K562 (cell line): Measurements from ENCODE around the gene NRIP2. TPM values are rescaled to one million over a fixed set of nuclear protein-coding genes. Genes with fewer than 3 reads are reported as not detected.

Source experiments
- ATAC-seq: fragments of 200-7000 bp; cut with Tn5 transposase; 3 replicates; pipeline ENCODE4 v1.9.1; 2020; ENCODE audit warnings: moderate library complexity
- BruUV-seq: library from RNA; stranded (reverse); fragments of 400-500 nt; replicated peaks from 2 replicates; lab custom pipeline; 2021; lab: Mats Ljungman, UMichigan
- CTCF ChIA-PET: fragments of 300-600 bp; formaldehyde crosslinking; extraction: SDS; loops from one replicate; lab custom pipeline; 2021; ENCODE audit warnings: low intra/inter-chr PET ratio; lab: Yijun Ruan, JAX
- POLR2A ChIA-PET: fragments of 300-600, 350-650 bp; sonication (Branson Sonifier 250); formaldehyde crosslinking; extraction: SDS; loops from one replicate; lab custom pipeline; 2021; ENCODE audit warnings: antibody characterized with exemption, inconsistent platforms; lab: Yijun Ruan, JAX
- DNase-seq, 4 experiments: peaks; one replicate each; pipeline versions ENCODE4 v3.0.0 to v3.0.0-alpha.2; 2011 to 2018; ENCODE audit warnings: low spot score in 3 of 4, mixed read lengths in 3 of 4; ENCODE audit errors: extremely low read depth in 1 of 4
- FAIRE-seq: peaks from 2 replicates; lab custom pipeline; 2011; peaks lifted over from hg19 to GRCh38; lab: Jason Lieb, UNC
- H2AFZ ChIP-seq: 2 replicates; pipeline ENCODE4 v1.6.0; 2011; ENCODE audit warnings: low read depth, low read length, control low read depth, inconsistent platforms
- H3K27ac ChIP-seq: fragments of 200-600 bp; 3 replicates; pipeline ENCODE4 v1.8.0; 2011; ENCODE audit warnings: low read depth, mild to moderate bottlenecking, control low read depth, inconsistent platforms, low read length, moderate library complexity, mixed read lengths; ENCODE audit errors: extremely low read depth
- H3K27me3 ChIP-seq, 2 experiments: fragments of 300-600 bp in 1 of 2; 2 replicates in 1 of 2; 3 replicates in 1 of 2; pipeline versions ENCODE4 v1.6.0 to v1.8.0; 2011; ENCODE audit warnings: inconsistent platforms in 2 of 2, low read length in 2 of 2, mild to moderate bottlenecking in 1 of 2, mixed read lengths in 1 of 2, moderate library complexity in 1 of 2; ENCODE audit not compliant: control insufficient read depth in 2 of 2, insufficient read depth in 2 of 2
- H3K36me3 ChIP-seq: fragments of 300-600 bp; 3 replicates; pipeline ENCODE4 v1.8.0; 2011; ENCODE audit warnings: mild to moderate bottlenecking, low read length, inconsistent platforms; ENCODE audit not compliant: control insufficient read depth, insufficient read depth
- H3K4me1 ChIP-seq, 2 experiments: fragments of 200-600 bp in 1 of 2; replicated peaks in 1 of 2; 2 replicates in 1 of 2; 3 replicates in 1 of 2; pipeline versions ENCODE4 v1.5.1 to v1.8.0; 2011; ENCODE audit warnings: inconsistent platforms in 2 of 2, low read length in 2 of 2, mild to moderate bottlenecking in 1 of 2, mixed read lengths in 1 of 2, moderate library complexity in 1 of 2; ENCODE audit not compliant: control insufficient read depth in 2 of 2, insufficient read depth in 2 of 2
- H3K4me2 ChIP-seq: 2 replicates; pipeline ENCODE4 v1.6.1; 2011; ENCODE audit warnings: low read length, control low read depth, inconsistent platforms, mixed read lengths; ENCODE audit not compliant: insufficient read depth
- H3K4me3 ChIP-seq: fragments of 200-600 bp; sonication (generic), shearing (Covaris generic); 2 replicates; pipeline ENCODE4 v1.5.1; 2016; ENCODE audit warnings: control low read depth, inconsistent platforms
- H3K79me2 ChIP-seq: fragments of 200-600 bp; 3 replicates; pipeline ENCODE4 v1.8.0; 2011; ENCODE audit warnings: low read length, inconsistent platforms; ENCODE audit not compliant: control insufficient read depth, insufficient read depth
- H3K9ac ChIP-seq, 2 experiments: 2 replicates each; pipeline versions ENCODE4 v1.6.0 to v1.6.1; 2011; ENCODE audit warnings: low read depth in 2 of 2, low read length in 2 of 2, control low read depth in 1 of 2, inconsistent platforms in 1 of 2, mild to moderate bottlenecking in 1 of 2, mixed read lengths in 1 of 2; ENCODE audit not compliant: insufficient read depth in 1 of 2
- H3K9me1 ChIP-seq: one replicate; pipeline ENCODE4 v1.6.0; 2011; ENCODE audit warnings: inconsistent platforms, mild to moderate bottlenecking, low read length, moderate library complexity; ENCODE audit not compliant: control insufficient read depth, insufficient read depth
- H3K9me3 ChIP-seq: replicated peaks from 2 replicates; pipeline ENCODE4 v1.5.1; 2011; ENCODE audit warnings: low read depth, low read length, inconsistent platforms; ENCODE audit not compliant: control insufficient read depth, insufficient read depth
- H4K20me1 ChIP-seq: replicated peaks from 2 replicates; pipeline ENCODE4 v1.6.1; 2011; ENCODE audit warnings: low read length, inconsistent platforms, mixed read lengths; ENCODE audit not compliant: control insufficient read depth, insufficient read depth
- KHSRP ChIP-seq: fragments of 450-650 bp; IDR thresholded peaks from 2 replicates; pipeline ENCODE4 v1.6.1; 2017
- ZNF143 ChIP-seq: sonication (generic); formaldehyde crosslinking; IDR thresholded peaks from 2 replicates; pipeline ENCODE4 v1.9.0; 2022; ENCODE audit warnings: mild to moderate bottlenecking, missing genetic modification reagents
- WGBS: fragments of 100-300 bp; shearing (Covaris generic); methylation state at CpG from one replicate; pipeline ENCODE4 v1.1.6; 2016; ENCODE audit warnings: low coverage, mixed read lengths; ENCODE audit not compliant: insufficient coverage; ENCODE audit errors: missing lambda C conversion rate; 5-methylcytosine and 5-hydroxymethylcytosine counted together
- in situ Hi-C: fragments of 300-500 bp; cut with MboI; formaldehyde crosslinking; loops from 4 replicates; pipeline ENCODE4 v1.15.0; 2018; ENCODE audit warnings: inconsistent platforms, mixed read lengths
- intact Hi-C: fragments of 100-400 bp; cut with micrococcal nuclease; formaldehyde crosslinking; loops from 2 replicates; pipeline ENCODE4 v1.14.2; 2022
- polyA plus RNA-seq, 8 experiments: library from polyadenylated mRNA; depleted of rRNA in 4 of 8; stranded (reverse) in 5 of 8; unstranded in 3 of 8; fragments of >200 nt; fragmentation: Nextera tagmentation in 2 of 8; fragmentation: Illumina TruSeq in 1 of 8; extraction: Ambion mirVana in 2 of 8; extraction: Trizol in 1 of 8; gene quantifications; 2 replicates each; pipeline versions ENCODE4 v1.2.1 to v1.2.3, GENCODE V29; 2011 to 2014; ENCODE audit warnings: inconsistent platforms in 1 of 8, missing spikeins in 1 of 8
- total RNA-seq, 7 experiments: library from RNA; depleted of rRNA in 6 of 7; stranded (reverse); fragments of >200 nt in 6 of 7; fragmentation: Illumina TruSeq in 2 of 7; extraction: Trizol in 2 of 7; gene quantifications; 2 replicates each; pipeline versions ENCODE4 v1.2.1 to v1.2.3, GENCODE V29; 2011 to 2021; ENCODE audit warnings: low replicate concordance in 1 of 7
- TF ChIP-seq, protein P1 (sequence below): fragments of 450-650 bp; formaldehyde crosslinking; IDR thresholded peaks from 2 replicates; pipeline ENCODE4 v1.4.0; 2020; ENCODE audit warnings: mild to moderate bottlenecking, moderate library complexity
- TF ChIP-seq, protein P2 (sequence below): fragments of 250-450 bp; sonication (Bioruptor Pico); IDR thresholded peaks from 2 replicates; pipeline ENCODE4 v1.4.0; 2020; ENCODE audit warnings: borderline replicate concordance

Gene NRIP2
- total and polyA plus RNA-seq, 9 of the 15 experiments (the other 6 are each of a cell fraction or from before 2014, with no cell fraction given): 0.07 to 0.10 TPM; not detected in 7

DNA sequence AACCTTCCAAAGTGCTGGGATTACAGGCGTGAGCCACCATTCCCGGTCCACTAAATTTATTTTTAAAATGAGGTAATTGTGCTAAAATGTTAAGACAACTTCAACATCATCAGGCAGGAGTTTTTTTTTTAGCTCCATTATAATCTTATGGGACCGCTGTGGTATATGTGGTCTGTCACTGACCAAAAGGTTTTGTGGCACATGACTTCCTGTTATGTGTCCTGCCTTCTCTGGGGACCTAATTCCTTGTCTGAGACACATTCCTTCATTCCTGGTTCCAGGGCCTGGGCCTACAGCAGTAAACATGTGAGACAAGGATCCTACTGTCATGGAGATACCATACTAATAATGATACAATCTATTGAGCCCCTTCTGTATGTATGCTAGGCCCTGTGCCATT lies 17.1 kb upstream of the NRIP2 start:
- no peaks in the 10 kb centered on the region for H3K9me3 ChIP-seq
- no peak overlapping the region for H3K9ac ChIP-seq
- no peaks in the 10 kb centered on the region for H3K79me2 ChIP-seq
- no peaks in the 10 kb centered on the region for H3K9me1 ChIP-seq
- H2AFZ ChIP-seq: no peak overlapping the region
- POLR2A ChIA-PET: no interaction called here
- FAIRE-seq (no peak), DNase-seq (no peak), ATAC-seq (no peak)
- no peak overlapping the region for H3K4me3 ChIP-seq
- TF ChIP-seq, protein P1, sequence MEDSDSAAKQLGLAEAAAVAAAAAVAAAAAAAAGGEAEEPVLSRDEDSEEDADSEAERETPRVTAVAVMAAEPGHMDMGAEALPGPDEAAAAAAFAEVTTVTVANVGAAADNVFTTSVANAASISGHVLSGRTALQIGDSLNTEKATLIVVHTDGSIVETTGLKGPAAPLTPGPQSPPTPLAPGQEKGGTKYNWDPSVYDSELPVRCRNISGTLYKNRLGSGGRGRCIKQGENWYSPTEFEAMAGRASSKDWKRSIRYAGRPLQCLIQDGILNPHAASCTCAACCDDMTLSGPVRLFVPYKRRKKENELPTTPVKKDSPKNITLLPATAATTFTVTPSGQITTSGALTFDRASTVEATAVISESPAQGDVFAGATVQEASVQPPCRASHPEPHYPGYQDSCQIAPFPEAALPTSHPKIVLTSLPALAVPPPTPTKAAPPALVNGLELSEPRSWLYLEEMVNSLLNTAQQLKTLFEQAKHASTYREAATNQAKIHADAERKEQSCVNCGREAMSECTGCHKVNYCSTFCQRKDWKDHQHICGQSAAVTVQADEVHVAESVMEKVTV (CRISPR knock-in tag): no peak
- CTCF ChIA-PET: no interaction called here
- no TSS peak for BruUV-seq
- peaks cover 2 to 4% of the 10 kb centered on the region in 2 experiments; a peak in 3 of 5 replicates for H3K4me1 ChIP-seq
- H3K36me3 ChIP-seq: no peaks in the 10 kb centered on the region
- in situ Hi-C loops (no loop called here), intact Hi-C loops (no loop called here)
- WGBS: 88% methylated on average over 1 of the region's 3 CpGs
- H4K20me1 ChIP-seq: no peaks in the 10 kb centered on the region
- H3K4me2 ChIP-seq: no peak overlapping the region
- no peaks in the 10 kb centered on the region for H3K27me3 ChIP-seq
- no peak overlapping the region for H3K27ac ChIP-seq

DNA sequence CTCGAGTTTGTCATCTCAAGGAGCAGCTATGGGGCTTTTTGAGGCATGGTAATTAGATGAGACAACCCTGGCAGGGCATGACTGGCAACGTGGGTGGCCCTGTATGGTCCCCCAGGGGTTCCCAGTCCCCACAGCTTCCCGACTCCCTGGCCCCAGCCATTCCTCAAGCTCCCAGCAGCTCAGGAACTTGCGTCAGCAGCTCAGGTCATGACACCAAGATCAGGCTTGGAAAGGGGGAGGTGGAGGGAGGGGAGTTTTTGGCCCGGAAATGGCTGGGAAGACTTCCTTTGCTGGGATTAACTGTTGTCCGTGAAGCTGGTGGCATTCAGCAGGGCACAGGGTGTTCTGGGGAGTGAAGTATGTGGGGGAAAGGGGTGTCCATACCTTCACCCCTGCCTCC lies 10.4 kb upstream of the NRIP2 start:
- Histone ChIP-seq H4K20me1 (no peaks in the 10 kb centered on the region), H3K9me1 (no peaks in the 10 kb centered on the region), H3K9me3 (no peaks in the 10 kb centered on the region), H3K4me2 (peak overlapping the region; percentile 41; the same call in 1 of the 2 replicates), H3K4me3 (no peak overlapping the region), H2AFZ (peak overlapping the region; percentile 68), H3K36me3 (no peaks in the 10 kb centered on the region), H3K27ac (no peak overlapping the region; the same call in 2 of the 3 replicates), H3K27me3 (no peaks in the 10 kb centered on the region), H3K4me1 (peaks cover 8% of the 10 kb centered on the region in 2 experiments; a peak in 4 of 5 replicates), H3K79me2 (no peaks in the 10 kb centered on the region), H3K9ac (peak overlapping the region in 1 of 2 experiments; percentile 74; a peak in 2 of 4 replicates)
- FAIRE-seq (no peak), DNase-seq (peak in 1 of 4 experiments; percentile 24), ATAC-seq (peak; percentile 50)
- no TSS peak for BruUV-seq
- CTCF ChIA-PET: interaction anchor here (0.8 kb wide), 1 partner anchor 190 kb away, joined by 3 read pairs; no protein-coding TSS in a partner anchor
- POLR2A ChIA-PET: interaction anchor here (0.5 to 1.3 kb wide), 3 partner anchors 10 to 13 kb away, joined by 3 read pairs; no protein-coding TSS in a partner anchor
- in situ Hi-C loops: no loop called here
- 19% methylated on average over 4 of the region's 6 CpGs for WGBS
- intact Hi-C loops: no loop called here
- TF ChIP-seq ZNF143 (CRISPR knock-in tag) (no peak), KHSRP (no peak)
- TF ChIP-seq, protein P2, sequence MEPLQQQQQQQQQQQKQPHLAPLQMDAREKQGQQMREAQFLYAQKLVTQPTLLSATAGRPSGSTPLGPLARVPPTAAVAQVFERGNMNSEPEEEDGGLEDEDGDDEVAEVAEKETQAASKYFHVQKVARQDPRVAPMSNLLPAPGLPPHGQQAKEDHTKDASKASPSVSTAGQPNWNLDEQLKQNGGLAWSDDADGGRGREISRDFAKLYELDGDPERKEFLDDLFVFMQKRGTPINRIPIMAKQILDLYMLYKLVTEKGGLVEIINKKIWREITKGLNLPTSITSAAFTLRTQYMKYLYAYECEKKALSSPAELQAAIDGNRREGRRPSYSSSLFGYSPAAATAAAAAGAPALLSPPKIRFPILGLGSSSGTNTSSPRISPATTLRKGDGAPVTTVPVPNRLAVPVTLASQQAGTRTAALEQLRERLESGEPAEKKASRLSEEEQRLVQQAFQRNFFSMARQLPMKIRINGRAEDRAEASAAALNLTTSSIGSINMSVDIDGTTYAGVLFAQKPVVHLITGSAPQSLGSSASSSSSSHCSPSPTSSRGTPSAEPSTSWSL (CRISPR knock-in tag): no peak
